ENCODE data around the gene ZNF732. TPM values are rescaled to one million over a fixed set of nuclear protein-coding genes. Genes with fewer than 3 reads are reported as not detected.

ZNF732 gene
- polyA plus RNA-seq, 1 donor from 2014 or later = 0.26 TPM

DNA sequence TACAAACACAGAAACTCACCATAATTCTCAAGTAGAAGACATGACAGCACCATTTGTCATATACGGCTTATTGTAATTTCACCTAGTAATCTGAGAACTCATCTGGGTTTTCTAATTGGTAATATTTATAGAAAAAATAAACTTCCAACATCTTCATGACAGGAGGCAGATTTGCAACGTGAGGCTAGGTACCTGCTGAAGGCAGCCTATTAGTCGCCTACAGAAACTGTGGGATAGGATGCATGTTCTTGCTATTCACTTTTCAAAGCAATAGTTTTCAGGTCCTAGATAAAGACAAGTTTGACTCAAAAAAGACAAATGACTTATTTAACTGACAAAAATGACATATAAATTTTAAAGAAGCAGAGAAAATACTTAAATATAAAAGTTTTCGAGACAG lies 2.9 kb downstream of the ZNF732 start:
- Histone ChIP-seq H2AFZ (ENCODE audit: low read depth, low read length) (no peak overlapping the region), H3K4me2 (ENCODE audit: low read length) (no peak overlapping the region), H4K20me1 (ENCODE audit: insufficient read depth) (no peaks in the 10 kb centered on the region), H3K79me2 (replicated peaks; ENCODE audit: insufficient read depth, low read length) (no peaks in the 10 kb centered on the region), H3F3A (ENCODE audit: insufficient read depth, low read length, poor library complexity, severe bottlenecking) (no peaks in the 10 kb centered on the region), H3K9me2 (ENCODE audit: insufficient read depth, low read length) (no peaks in the 10 kb centered on the region), H3K27me3 (ENCODE audit: insufficient read depth, low read depth, low read length) (peaks cover 5% of the 10 kb centered on the region), H3K27ac (ENCODE audit: low read length) (no peak overlapping the region), H3K9ac (ENCODE audit: low read length) (no peak overlapping the region), H3K4me3 (ENCODE audit: low read length) (no peak overlapping the region), H3K9me3 (ENCODE audit: low read length) (peaks cover 4% of the 10 kb centered on the region), H3K36me3 (ENCODE audit: insufficient read depth, low read length) (no peaks in the 10 kb centered on the region)
- TF ChIP-seq TAF1 (IDR thresholded peaks at IDR 0.05; ENCODE audit: low read depth) (no peak), EZH2 (IDR thresholded peaks at IDR 0.05; ENCODE audit: borderline replicate concordance, insufficient read depth, low read length, poor library complexity, severe bottlenecking) (no peak), SMC3 (conservative IDR thresholded peaks at IDR 0.05; ENCODE audit: poor library complexity) (no peak), POLR2AphosphoS5 (IDR thresholded peaks at IDR 0.05) (no peak)
- TF ChIP-seq, protein P1, sequence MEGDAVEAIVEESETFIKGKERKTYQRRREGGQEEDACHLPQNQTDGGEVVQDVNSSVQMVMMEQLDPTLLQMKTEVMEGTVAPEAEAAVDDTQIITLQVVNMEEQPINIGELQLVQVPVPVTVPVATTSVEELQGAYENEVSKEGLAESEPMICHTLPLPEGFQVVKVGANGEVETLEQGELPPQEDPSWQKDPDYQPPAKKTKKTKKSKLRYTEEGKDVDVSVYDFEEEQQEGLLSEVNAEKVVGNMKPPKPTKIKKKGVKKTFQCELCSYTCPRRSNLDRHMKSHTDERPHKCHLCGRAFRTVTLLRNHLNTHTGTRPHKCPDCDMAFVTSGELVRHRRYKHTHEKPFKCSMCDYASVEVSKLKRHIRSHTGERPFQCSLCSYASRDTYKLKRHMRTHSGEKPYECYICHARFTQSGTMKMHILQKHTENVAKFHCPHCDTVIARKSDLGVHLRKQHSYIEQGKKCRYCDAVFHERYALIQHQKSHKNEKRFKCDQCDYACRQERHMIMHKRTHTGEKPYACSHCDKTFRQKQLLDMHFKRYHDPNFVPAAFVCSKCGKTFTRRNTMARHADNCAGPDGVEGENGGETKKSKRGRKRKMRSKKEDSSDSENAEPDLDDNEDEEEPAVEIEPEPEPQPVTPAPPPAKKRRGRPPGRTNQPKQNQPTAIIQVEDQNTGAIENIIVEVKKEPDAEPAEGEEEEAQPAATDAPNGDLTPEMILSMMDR (IDR thresholded peaks at IDR 0.05; ENCODE audit: poor library complexity, severe bottlenecking) = no peak
- TF ChIP-seq, protein P2, sequence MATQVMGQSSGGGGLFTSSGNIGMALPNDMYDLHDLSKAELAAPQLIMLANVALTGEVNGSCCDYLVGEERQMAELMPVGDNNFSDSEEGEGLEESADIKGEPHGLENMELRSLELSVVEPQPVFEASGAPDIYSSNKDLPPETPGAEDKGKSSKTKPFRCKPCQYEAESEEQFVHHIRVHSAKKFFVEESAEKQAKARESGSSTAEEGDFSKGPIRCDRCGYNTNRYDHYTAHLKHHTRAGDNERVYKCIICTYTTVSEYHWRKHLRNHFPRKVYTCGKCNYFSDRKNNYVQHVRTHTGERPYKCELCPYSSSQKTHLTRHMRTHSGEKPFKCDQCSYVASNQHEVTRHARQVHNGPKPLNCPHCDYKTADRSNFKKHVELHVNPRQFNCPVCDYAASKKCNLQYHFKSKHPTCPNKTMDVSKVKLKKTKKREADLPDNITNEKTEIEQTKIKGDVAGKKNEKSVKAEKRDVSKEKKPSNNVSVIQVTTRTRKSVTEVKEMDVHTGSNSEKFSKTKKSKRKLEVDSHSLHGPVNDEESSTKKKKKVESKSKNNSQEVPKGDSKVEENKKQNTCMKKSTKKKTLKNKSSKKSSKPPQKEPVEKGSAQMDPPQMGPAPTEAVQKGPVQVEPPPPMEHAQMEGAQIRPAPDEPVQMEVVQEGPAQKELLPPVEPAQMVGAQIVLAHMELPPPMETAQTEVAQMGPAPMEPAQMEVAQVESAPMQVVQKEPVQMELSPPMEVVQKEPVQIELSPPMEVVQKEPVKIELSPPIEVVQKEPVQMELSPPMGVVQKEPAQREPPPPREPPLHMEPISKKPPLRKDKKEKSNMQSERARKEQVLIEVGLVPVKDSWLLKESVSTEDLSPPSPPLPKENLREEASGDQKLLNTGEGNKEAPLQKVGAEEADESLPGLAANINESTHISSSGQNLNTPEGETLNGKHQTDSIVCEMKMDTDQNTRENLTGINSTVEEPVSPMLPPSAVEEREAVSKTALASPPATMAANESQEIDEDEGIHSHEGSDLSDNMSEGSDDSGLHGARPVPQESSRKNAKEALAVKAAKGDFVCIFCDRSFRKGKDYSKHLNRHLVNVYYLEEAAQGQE (IDR thresholded peaks at IDR 0.05; ENCODE audit: borderline replicate concordance) = no peak

DNA sequence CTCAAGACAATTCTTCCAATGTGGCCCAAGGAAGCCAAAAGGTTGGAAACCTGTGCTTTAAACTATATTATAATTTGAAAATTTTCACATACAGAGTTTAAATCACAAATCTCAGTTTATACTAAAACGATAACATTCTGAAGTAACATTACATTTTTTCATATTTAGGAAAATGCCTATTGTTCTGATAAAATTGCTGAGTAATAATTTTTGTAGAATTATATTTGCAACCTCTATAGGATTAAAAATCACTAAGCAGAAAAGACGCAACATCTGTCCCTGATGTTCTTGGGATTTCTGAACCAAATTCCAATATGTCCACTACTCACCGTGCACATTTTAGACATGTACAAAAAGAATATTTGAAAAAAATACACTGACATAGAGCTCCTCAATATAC lies 10.5 kb downstream of the ZNF732 start:
- Histone ChIP-seq H3K4me2 (ENCODE audit: low read length) (no peak overlapping the region), H3K4me3 (ENCODE audit: low read length) (no peak overlapping the region), H3K9me2 (ENCODE audit: insufficient read depth, low read length) (no peaks in the 10 kb centered on the region), H3K79me2 (replicated peaks; ENCODE audit: insufficient read depth, low read length) (no peaks in the 10 kb centered on the region), H3K36me3 (ENCODE audit: insufficient read depth, low read length) (no peaks in the 10 kb centered on the region), H3K27me3 (ENCODE audit: insufficient read depth, low read depth, low read length) (no peaks in the 10 kb centered on the region), H3K27ac (ENCODE audit: low read length) (no peak overlapping the region), H4K20me1 (ENCODE audit: insufficient read depth) (no peaks in the 10 kb centered on the region), H3K9me3 (ENCODE audit: low read length) (peaks cover 2% of the 10 kb centered on the region), H2AFZ (ENCODE audit: low read depth, low read length) (no peak overlapping the region), H3K9ac (ENCODE audit: low read length) (no peak overlapping the region), H3F3A (ENCODE audit: insufficient read depth, low read length, poor library complexity, severe bottlenecking) (no peaks in the 10 kb centered on the region)
- no peak for TF ChIP-seq RAD21 (conservative IDR thresholded peaks at IDR 0.05)
- TF ChIP-seq, protein P2 (IDR thresholded peaks at IDR 0.05; ENCODE audit: borderline replicate concordance) = no peak
- TF ChIP-seq EZH2 (IDR thresholded peaks at IDR 0.05; ENCODE audit: borderline replicate concordance, insufficient read depth, low read length, poor library complexity, severe bottlenecking) = no peak
- no peak for TF ChIP-seq MXI1 (conservative IDR thresholded peaks at IDR 0.05; ENCODE audit: poor library complexity, severe bottlenecking)
- TF ChIP-seq, protein P1 (IDR thresholded peaks at IDR 0.05; ENCODE audit: poor library complexity, severe bottlenecking) = no peak
- no peak for TF ChIP-seq TAF1 (IDR thresholded peaks at IDR 0.05; ENCODE audit: low read depth)
- TF ChIP-seq POLR2AphosphoS5 (IDR thresholded peaks at IDR 0.05) = no peak
- TF ChIP-seq EP300 (conservative IDR thresholded peaks at IDR 0.05; ENCODE audit: poor library complexity, severe bottlenecking) = no peak

All from neural cell (in vitro differentiated cells).